ENCODE data around the gene SLC36A1.

DNA sequence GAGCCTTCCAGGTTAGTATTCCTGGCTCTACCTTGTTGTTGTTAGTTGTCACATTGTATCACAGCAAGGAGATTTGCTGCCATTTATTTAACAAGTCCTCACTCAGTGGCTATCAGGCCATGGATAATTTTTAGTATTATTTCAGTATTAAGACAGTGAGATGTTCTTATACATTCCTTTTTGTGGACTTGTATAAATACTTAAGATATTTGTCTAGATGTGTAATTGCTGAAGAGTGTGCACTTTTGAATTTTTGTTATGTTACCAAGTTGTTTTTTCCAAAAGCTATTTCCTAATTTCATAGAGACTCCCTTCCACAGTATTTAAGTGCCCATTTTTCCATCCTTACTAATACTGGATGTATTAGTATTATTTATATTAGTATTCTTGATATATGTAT is 22.0 kb downstream of the SLC36A1 start:
- TF ChIP-seq, protein P1, sequence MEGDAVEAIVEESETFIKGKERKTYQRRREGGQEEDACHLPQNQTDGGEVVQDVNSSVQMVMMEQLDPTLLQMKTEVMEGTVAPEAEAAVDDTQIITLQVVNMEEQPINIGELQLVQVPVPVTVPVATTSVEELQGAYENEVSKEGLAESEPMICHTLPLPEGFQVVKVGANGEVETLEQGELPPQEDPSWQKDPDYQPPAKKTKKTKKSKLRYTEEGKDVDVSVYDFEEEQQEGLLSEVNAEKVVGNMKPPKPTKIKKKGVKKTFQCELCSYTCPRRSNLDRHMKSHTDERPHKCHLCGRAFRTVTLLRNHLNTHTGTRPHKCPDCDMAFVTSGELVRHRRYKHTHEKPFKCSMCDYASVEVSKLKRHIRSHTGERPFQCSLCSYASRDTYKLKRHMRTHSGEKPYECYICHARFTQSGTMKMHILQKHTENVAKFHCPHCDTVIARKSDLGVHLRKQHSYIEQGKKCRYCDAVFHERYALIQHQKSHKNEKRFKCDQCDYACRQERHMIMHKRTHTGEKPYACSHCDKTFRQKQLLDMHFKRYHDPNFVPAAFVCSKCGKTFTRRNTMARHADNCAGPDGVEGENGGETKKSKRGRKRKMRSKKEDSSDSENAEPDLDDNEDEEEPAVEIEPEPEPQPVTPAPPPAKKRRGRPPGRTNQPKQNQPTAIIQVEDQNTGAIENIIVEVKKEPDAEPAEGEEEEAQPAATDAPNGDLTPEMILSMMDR (IDR thresholded peaks at IDR 0.05 in 8 of 11, conservative IDR thresholded peaks at IDR 0.05 in 3 of 11): no peak
- TF ChIP-seq POLR2A (IDR thresholded peaks at IDR 0.05): no peak
- no peak for TF ChIP-seq POLR2AphosphoS5 (IDR thresholded peaks at IDR 0.05)
